T-helper 22 cell (primary cell): ENCODE data around the gene TAF5L.
"Not testable (repeated sequence)": the region's sequence is repeated elsewhere in the genome, so short reads cannot be mapped to it uniquely, and the experiment has no call there.

Experiments
- DNase-seq: peaks from one replicate; pipeline ENCODE4 v3.0.0-alpha.2; 2020; ENCODE audit warnings: low read depth

Gene TAF5L

GRCh38 chr1:229603371-229604005, 22.4 kb downstream of the TAF5L start:
- no peak for DNase-seq

GRCh38 chr1:229600229-229600628, 25.7 kb downstream of the TAF5L start:
- no peak for DNase-seq

- no peak for DNase-seq
Measured at GRCh38 chr1:229599218-229599954, 26.5 kb downstream of the TAF5L start.

GRCh38 chr1:229597877-229598276, 28.0 kb downstream of the TAF5L start:
- DNase-seq = no peak

GRCh38 chr1:229596925-229597699, 28.8 kb downstream of the TAF5L start:
- no peak for DNase-seq

GRCh38 chr1:229595876-229596275, 30.0 kb downstream of the TAF5L start:
- not testable (repeated sequence) for DNase-seq

- DNase-seq = no peak
Measured at GRCh38 chr1:229594227-229595008, 31.5 kb downstream of the TAF5L start.

- DNase-seq = no peak
Measured at GRCh38 chr1:229593800-229594199, 32.1 kb downstream of the TAF5L start.

- no peak for DNase-seq
Measured at GRCh38 chr1:229590119-229590518, 35.8 kb downstream of the TAF5L start.

- no peak for DNase-seq
Measured at GRCh38 chr1:229585338-229585737, 40.6 kb downstream of the TAF5L start.

- no peak for DNase-seq
Measured at GRCh38 chr1:229582715-229583114, 43.2 kb downstream of the TAF5L start.

GRCh38 chr1:229582011-229582694, 43.8 kb downstream of the TAF5L start:
- no peak for DNase-seq

- DNase-seq = no peak
Measured at GRCh38 chr1:229581485-229581884, 44.4 kb downstream of the TAF5L start.

- no peak for DNase-seq
Measured at GRCh38 chr1:229579059-229579673, 46.8 kb downstream of the TAF5L start.

GRCh38 chr1:229578168-229579058, 47.5 kb downstream of the TAF5L start:
- no peak for DNase-seq

GRCh38 chr1:229574679-229575442, 51.1 kb downstream of the TAF5L start:
- DNase-seq = no peak

- DNase-seq = no peak
Measured at GRCh38 chr1:229572286-229572685, 53.6 kb downstream of the TAF5L start.

- DNase-seq = no peak
Measured at GRCh38 chr1:229570891-229571516, 54.9 kb downstream of the TAF5L start.

GRCh38 chr1:229570305-229570704, 55.6 kb downstream of the TAF5L start:
- DNase-seq = no peak
